Measurements from ENCODE around the gene SMCO4. TPM values are rescaled to one million over a fixed set of nuclear protein-coding genes. Genes with fewer than 3 reads are reported as not detected.
A peak's percentile ranks its signal among the peaks of the same experiment; 100 is the strongest.

SMCO4 gene
- total RNA-seq, 2 experiments from 2014 or later = 36.1 to 44.1 TPM

GRCh38 chr11:93552874-93553273 lies 9.7 kb upstream of the SMCO4 start:
- ChIA-PET CTCF (ENCODE audit: unreplicated experiment) (no interaction called here), POLR2A (no interaction called here)
- no peak for DNase-seq (ENCODE audit: low spot score)
- H4K20me1 ChIP-seq (ENCODE audit: insufficient read depth, low read length) = no peaks in the 10 kb centered on the region
- H3K27ac ChIP-seq (ENCODE audit: low read depth, low read length, poor library complexity, severe bottlenecking) = no peak overlapping the region
- H2AFZ ChIP-seq (ENCODE audit: low read length) = no peak overlapping the region
- H3K9me3 ChIP-seq (ENCODE audit: low read length) = no peaks in the 10 kb centered on the region
- intact Hi-C loops (cut with micrococcal nuclease; ENCODE audit: unreplicated experiment) = no loop called here
- H3K36me3 ChIP-seq (ENCODE audit: insufficient read depth, low read length) = no peaks in the 10 kb centered on the region
- no peak overlapping the region for H3K4me2 ChIP-seq (ENCODE audit: low read length)
- no peaks in the 10 kb centered on the region for H3K9me2 ChIP-seq (ENCODE audit: insufficient read depth, low read length)
- no TSS peak for BruUV-seq (replicated peaks)
- H3K4me1 ChIP-seq (ENCODE audit: insufficient read depth, low read length, poor library complexity, severe bottlenecking) = peaks cover 8% of the 10 kb centered on the region
- TF ChIP-seq EZH2phosphoT487 (IDR thresholded peaks at IDR 0.05; ENCODE audit: borderline replicate concordance, low read depth, low read length) (no peak), CTCF (conservative IDR thresholded peaks at IDR 0.05; ENCODE audit: low read length) (no peak)
- no peaks in the 10 kb centered on the region for H3K79me2 ChIP-seq (ENCODE audit: insufficient read depth, low read depth, low read length)
- no peak overlapping the region for H3K4me3 ChIP-seq (ENCODE audit: low read depth, low read length, poor library complexity, severe bottlenecking)

GRCh38 chr11:93549976-93550375 lies 6.8 kb upstream of the SMCO4 start:
- no peaks in the 10 kb centered on the region for H4K20me1 ChIP-seq (ENCODE audit: insufficient read depth, low read length)
- no peak overlapping the region for H2AFZ ChIP-seq (ENCODE audit: low read length)
- H3K79me2 ChIP-seq (ENCODE audit: insufficient read depth, low read depth, low read length) = no peaks in the 10 kb centered on the region
- H3K4me2 ChIP-seq (ENCODE audit: low read length) = no peak overlapping the region
- no peak overlapping the region for H3K4me3 ChIP-seq (ENCODE audit: low read depth, low read length, poor library complexity, severe bottlenecking)
- intact Hi-C loops (cut with micrococcal nuclease; ENCODE audit: unreplicated experiment) = no loop called here
- no peaks in the 10 kb centered on the region for H3K36me3 ChIP-seq (ENCODE audit: insufficient read depth, low read length)
- POLR2A ChIA-PET = no interaction called here
- CTCF ChIA-PET (ENCODE audit: unreplicated experiment) = no interaction called here
- BruUV-seq (replicated peaks) = no TSS peak
- TF ChIP-seq CTCF (conservative IDR thresholded peaks at IDR 0.05; ENCODE audit: low read length) = no peak
- no peak for TF ChIP-seq EZH2phosphoT487 (IDR thresholded peaks at IDR 0.05; ENCODE audit: borderline replicate concordance, low read depth, low read length)
- no peak overlapping the region for H3K27ac ChIP-seq (ENCODE audit: low read depth, low read length, poor library complexity, severe bottlenecking)
- DNase-seq (ENCODE audit: low spot score) = no peak
- peaks cover 8% of the 10 kb centered on the region for H3K4me1 ChIP-seq (ENCODE audit: insufficient read depth, low read length, poor library complexity, severe bottlenecking)
- no peaks in the 10 kb centered on the region for H3K9me3 ChIP-seq (ENCODE audit: low read length)
- no peaks in the 10 kb centered on the region for H3K9me2 ChIP-seq (ENCODE audit: insufficient read depth, low read length)

GRCh38 chr11:93548679-93549319 lies 5.6 kb upstream of the SMCO4 start:
- no peak for DNase-seq (ENCODE audit: low spot score)
- ChIA-PET CTCF (ENCODE audit: unreplicated experiment) (no interaction called here), POLR2A (interaction anchor here (1.4 kb wide), 1 partner anchor 13 kb away, joined by 4 read pairs; no protein-coding TSS in a partner anchor)
- Histone ChIP-seq H3K4me3 (ENCODE audit: low read depth, low read length, poor library complexity, severe bottlenecking) (no peak overlapping the region), H3K9me3 (ENCODE audit: low read length) (no peaks in the 10 kb centered on the region), H2AFZ (ENCODE audit: low read length) (peak overlapping the region; percentile 64), H3K4me1 (ENCODE audit: insufficient read depth, low read length, poor library complexity, severe bottlenecking) (peaks cover 20% of the 10 kb centered on the region), H3K79me2 (ENCODE audit: insufficient read depth, low read depth, low read length) (no peaks in the 10 kb centered on the region), H3K27ac (ENCODE audit: low read depth, low read length, poor library complexity, severe bottlenecking) (no peak overlapping the region), H3K4me2 (ENCODE audit: low read length) (no peak overlapping the region), H3K9me2 (ENCODE audit: insufficient read depth, low read length) (no peaks in the 10 kb centered on the region), H4K20me1 (ENCODE audit: insufficient read depth, low read length) (no peaks in the 10 kb centered on the region), H3K36me3 (ENCODE audit: insufficient read depth, low read length) (no peaks in the 10 kb centered on the region)
- TF ChIP-seq EZH2phosphoT487 (IDR thresholded peaks at IDR 0.05; ENCODE audit: borderline replicate concordance, low read depth, low read length) (no peak), CTCF (conservative IDR thresholded peaks at IDR 0.05; ENCODE audit: low read length) (no peak)
- intact Hi-C loops (cut with micrococcal nuclease; ENCODE audit: unreplicated experiment) = no loop called here
- no TSS peak for BruUV-seq (replicated peaks)
